SU-DHL-6 (cell line): ENCODE data around the gene HNF1B.

Experiments used
- H2AFZ ChIP-seq: fragments of 200-600 bp; sonication (generic); 2 replicates; pipeline ENCODE4 v1.6.1; 2014; ENCODE audit warnings: low read depth, mild to moderate bottlenecking, moderate library complexity, mixed read lengths, antibody characterized with exemption, low read length; ENCODE audit not compliant: severe bottlenecking
- H3F3A ChIP-seq: fragments of 200-600 bp; shearing (Covaris generic); 2 replicates; pipeline ENCODE4 v1.6.0; 2016; ENCODE audit warnings: antibody characterized with exemption, mild to moderate bottlenecking; ENCODE audit not compliant: insufficient read depth
- H3K27ac ChIP-seq: fragments of 200-600 bp; sonication (generic); 2 replicates; pipeline ENCODE4 v1.5.1; 2016; ENCODE audit warnings: low read depth, mild to moderate bottlenecking, low read length, moderate library complexity, mixed read lengths
- H3K27me3 ChIP-seq: fragments of 200-600 bp; sonication (generic), shearing (Covaris generic); 2 replicates; pipeline ENCODE4 v1.6.0; 2014; ENCODE audit warnings: mild to moderate bottlenecking, low read length
- H3K36me3 ChIP-seq: fragments of 200-600 bp; sonication (generic); 2 replicates; pipeline ENCODE4 v1.6.1; 2014; ENCODE audit warnings: mild to moderate bottlenecking, low read length, mixed read lengths
- H3K4me2 ChIP-seq: fragments of 300-600, 200-600 bp; shearing (Covaris generic), sonication (generic); 2 replicates; pipeline ENCODE4 v1.6.0; 2014; ENCODE audit warnings: low read length, low read depth, mild to moderate bottlenecking; ENCODE audit not compliant: poor library complexity, severe bottlenecking
- H3K4me3 ChIP-seq: fragments of 200-600 bp; sonication (generic); 2 replicates; pipeline ENCODE4 v1.5.1; 2014; ENCODE audit warnings: antibody characterized with exemption, low read length, mild to moderate bottlenecking, mixed read lengths; ENCODE audit not compliant: insufficient read depth, poor library complexity, severe bottlenecking
- H3K79me2 ChIP-seq: fragments of 200-600 bp; sonication (generic); 2 replicates; pipeline ENCODE4 v1.6.1; 2014; ENCODE audit warnings: mild to moderate bottlenecking, low read length, moderate library complexity; ENCODE audit not compliant: insufficient read depth
- H3K9ac ChIP-seq: fragments of 200-600 bp; sonication (generic); 2 replicates; pipeline ENCODE4 v1.7.0; 2014; ENCODE audit warnings: mild to moderate bottlenecking, low read length
- H3K9me2 ChIP-seq: fragments of 200-600 bp; sonication (generic); replicated peaks from 2 replicates; pipeline ENCODE4 v1.6.1; 2014; ENCODE audit warnings: low read length; ENCODE audit not compliant: insufficient read depth
- H3K9me3 ChIP-seq: fragments of 200-600 bp; sonication (generic); 2 replicates; pipeline ENCODE4 v1.6.1; 2014; ENCODE audit warnings: low read length, mixed read lengths; ENCODE audit not compliant: insufficient read depth
- H4K20me1 ChIP-seq: fragments of 200-600 bp; sonication (generic); 2 replicates; pipeline ENCODE4 v1.6.1; 2014; ENCODE audit warnings: low read depth, mild to moderate bottlenecking, antibody characterized with exemption, low read length, moderate library complexity, mixed read lengths
- CTCF ChIP-seq: fragments of 200-600 bp; sonication (generic); IDR thresholded peaks from one replicate; pipeline ENCODE4 v1.5.1; 2017; ENCODE audit warnings: antibody characterized with exemption, mild to moderate bottlenecking, low read length, moderate library complexity; ENCODE audit not compliant: insufficient read depth, poor library complexity, severe bottlenecking
- EZH2phosphoT487 ChIP-seq: fragments of 200-600 bp; sonication (generic), shearing (Covaris generic); conservative IDR thresholded peaks from 2 replicates; pipeline ENCODE4 v1.6.1; 2018; ENCODE audit warnings: mild to moderate bottlenecking, antibody characterized with exemption, low read length, moderate library complexity, mixed read lengths

Gene HNF1B

GRCh38 chr17:37718324-37719048 lies 26.4 kb downstream of the HNF1B start:
- Histone ChIP-seq H3K27ac (no peak overlapping the region), H3K79me2 (no peaks in the 10 kb centered on the region), H4K20me1 (no peaks in the 10 kb centered on the region), H3K36me3 (no peaks in the 10 kb centered on the region), H3F3A (no peaks in the 10 kb centered on the region), H3K9ac (no peak overlapping the region), H3K9me2 (no peaks in the 10 kb centered on the region), H2AFZ (no peak overlapping the region), H3K4me2 (no peak overlapping the region), H3K9me3 (no peaks in the 10 kb centered on the region), H3K4me3 (no peak overlapping the region), H3K27me3 (no peaks in the 10 kb centered on the region)
- no peak for TF ChIP-seq EZH2phosphoT487
- TF ChIP-seq CTCF, result no peak

- H3K79me2 ChIP-seq, result no peaks in the 10 kb centered on the region
- H3K9ac ChIP-seq, result no peak overlapping the region
- H3K27ac ChIP-seq, result no peak overlapping the region
- H3K9me2 ChIP-seq, result no peaks in the 10 kb centered on the region
- no peak for TF ChIP-seq CTCF
- no peak for TF ChIP-seq EZH2phosphoT487
- no peak overlapping the region for H2AFZ ChIP-seq
- no peaks in the 10 kb centered on the region for H3K9me3 ChIP-seq
- H3K27me3 ChIP-seq, result no peaks in the 10 kb centered on the region
- no peaks in the 10 kb centered on the region for H4K20me1 ChIP-seq
- H3F3A ChIP-seq, result no peaks in the 10 kb centered on the region
- H3K4me2 ChIP-seq, result no peak overlapping the region
- no peak overlapping the region for H3K4me3 ChIP-seq
- no peaks in the 10 kb centered on the region for H3K36me3 ChIP-seq
Observed at GRCh38 chr17:37717627-37718323, 27.1 kb downstream of the HNF1B start.

DNA sequence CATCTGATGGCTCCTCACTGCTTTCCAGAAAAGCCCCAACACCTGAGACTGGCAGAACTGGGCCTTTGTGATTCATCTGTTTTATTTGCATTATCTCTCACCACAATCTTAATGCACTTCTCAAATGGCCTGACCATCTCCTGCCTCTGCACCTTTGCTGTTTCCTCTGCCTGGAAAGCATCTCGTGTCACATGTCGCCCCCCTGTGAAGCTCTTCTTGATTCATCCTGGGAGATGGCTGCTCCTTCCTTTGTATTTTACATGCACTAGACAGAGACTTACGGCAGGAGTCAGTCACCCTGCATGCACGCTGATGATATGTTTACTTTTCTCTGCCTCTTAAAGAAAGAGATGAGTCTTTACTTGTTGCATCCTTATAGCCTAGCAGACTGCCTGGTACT lies 30.0 kb downstream of the HNF1B start:
- no peaks in the 10 kb centered on the region for H3F3A ChIP-seq
- no peak overlapping the region for H2AFZ ChIP-seq
- no peak overlapping the region for H3K9ac ChIP-seq
- no peaks in the 10 kb centered on the region for H3K27me3 ChIP-seq
- TF ChIP-seq CTCF (no peak), EZH2phosphoT487 (no peak)
- H3K79me2 ChIP-seq, result no peaks in the 10 kb centered on the region
- H3K27ac ChIP-seq, result no peak overlapping the region
- no peaks in the 10 kb centered on the region for H4K20me1 ChIP-seq
- H3K4me3 ChIP-seq, result no peak overlapping the region
- no peaks in the 10 kb centered on the region for H3K9me3 ChIP-seq
- no peak overlapping the region for H3K4me2 ChIP-seq
- H3K9me2 ChIP-seq, result no peaks in the 10 kb centered on the region
- no peaks in the 10 kb centered on the region for H3K36me3 ChIP-seq
